SK-N-SH (cell line): Measurements from ENCODE around the gene TMEM25.

Experiments used
- CTCF ChIP-seq: fragments of 200-600 bp; sonication (generic); IDR thresholded peaks from 2 replicates; pipeline ENCODE4 v1.6.1; 2017; ENCODE audit warnings: antibody characterized with exemption, mild to moderate bottlenecking, moderate library complexity
- ELF1 ChIP-seq: IDR thresholded peaks from 2 replicates; pipeline ENCODE4 v1.4.0; 2012
- EP300 ChIP-seq, 2 experiments: IDR thresholded peaks; 2 replicates each; pipeline versions ENCODE4 v1.4.0 to v1.6.1; 2012; ENCODE audit warnings: borderline replicate concordance in 1 of 2, low read depth in 1 of 2, low read length in 1 of 2
- FOSL2 ChIP-seq: IDR thresholded peaks from 2 replicates; pipeline ENCODE4 v1.4.0; 2012; ENCODE audit warnings: low read depth, mild to moderate bottlenecking, moderate library complexity, borderline replicate concordance
- GABPA ChIP-seq: IDR thresholded peaks from 2 replicates; pipeline ENCODE4 v1.4.0; 2012; ENCODE audit warnings: low read depth, mild to moderate bottlenecking
- JUND ChIP-seq: IDR thresholded peaks from 2 replicates; pipeline ENCODE4 v1.4.0; 2012
- TAF1 ChIP-seq: IDR thresholded peaks from 2 replicates; pipeline ENCODE4 v1.6.1; 2012; ENCODE audit warnings: low read depth, mild to moderate bottlenecking, low read length, moderate library complexity, borderline replicate concordance
- USF1 ChIP-seq: IDR thresholded peaks from 2 replicates; pipeline ENCODE4 v1.4.0; 2012; ENCODE audit warnings: low read depth, borderline replicate concordance
- TF ChIP-seq, protein P1 (sequence below): fragments of 150-350 bp; IDR thresholded peaks from 2 replicates; pipeline ENCODE4 v1.6.1; 2017; ENCODE audit warnings: antibody characterized with exemption, low read length, low read depth, borderline replicate concordance
- TF ChIP-seq, protein P2 (sequence below): IDR thresholded peaks from 2 replicates; pipeline ENCODE4 v1.6.1; 2012; ENCODE audit warnings: mild to moderate bottlenecking, low read depth, low read length, moderate library complexity

- no peak for TF ChIP-seq CTCF
- TF ChIP-seq, protein P1, sequence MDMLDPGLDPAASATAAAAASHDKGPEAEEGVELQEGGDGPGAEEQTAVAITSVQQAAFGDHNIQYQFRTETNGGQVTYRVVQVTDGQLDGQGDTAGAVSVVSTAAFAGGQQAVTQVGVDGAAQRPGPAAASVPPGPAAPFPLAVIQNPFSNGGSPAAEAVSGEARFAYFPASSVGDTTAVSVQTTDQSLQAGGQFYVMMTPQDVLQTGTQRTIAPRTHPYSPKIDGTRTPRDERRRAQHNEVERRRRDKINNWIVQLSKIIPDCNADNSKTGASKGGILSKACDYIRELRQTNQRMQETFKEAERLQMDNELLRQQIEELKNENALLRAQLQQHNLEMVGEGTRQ: no peak
- no peak for TF ChIP-seq TAF1
- TF ChIP-seq FOSL2: no peak
- no peak for TF ChIP-seq JUND
- TF ChIP-seq USF1: no peak
- TF ChIP-seq, protein P2, sequence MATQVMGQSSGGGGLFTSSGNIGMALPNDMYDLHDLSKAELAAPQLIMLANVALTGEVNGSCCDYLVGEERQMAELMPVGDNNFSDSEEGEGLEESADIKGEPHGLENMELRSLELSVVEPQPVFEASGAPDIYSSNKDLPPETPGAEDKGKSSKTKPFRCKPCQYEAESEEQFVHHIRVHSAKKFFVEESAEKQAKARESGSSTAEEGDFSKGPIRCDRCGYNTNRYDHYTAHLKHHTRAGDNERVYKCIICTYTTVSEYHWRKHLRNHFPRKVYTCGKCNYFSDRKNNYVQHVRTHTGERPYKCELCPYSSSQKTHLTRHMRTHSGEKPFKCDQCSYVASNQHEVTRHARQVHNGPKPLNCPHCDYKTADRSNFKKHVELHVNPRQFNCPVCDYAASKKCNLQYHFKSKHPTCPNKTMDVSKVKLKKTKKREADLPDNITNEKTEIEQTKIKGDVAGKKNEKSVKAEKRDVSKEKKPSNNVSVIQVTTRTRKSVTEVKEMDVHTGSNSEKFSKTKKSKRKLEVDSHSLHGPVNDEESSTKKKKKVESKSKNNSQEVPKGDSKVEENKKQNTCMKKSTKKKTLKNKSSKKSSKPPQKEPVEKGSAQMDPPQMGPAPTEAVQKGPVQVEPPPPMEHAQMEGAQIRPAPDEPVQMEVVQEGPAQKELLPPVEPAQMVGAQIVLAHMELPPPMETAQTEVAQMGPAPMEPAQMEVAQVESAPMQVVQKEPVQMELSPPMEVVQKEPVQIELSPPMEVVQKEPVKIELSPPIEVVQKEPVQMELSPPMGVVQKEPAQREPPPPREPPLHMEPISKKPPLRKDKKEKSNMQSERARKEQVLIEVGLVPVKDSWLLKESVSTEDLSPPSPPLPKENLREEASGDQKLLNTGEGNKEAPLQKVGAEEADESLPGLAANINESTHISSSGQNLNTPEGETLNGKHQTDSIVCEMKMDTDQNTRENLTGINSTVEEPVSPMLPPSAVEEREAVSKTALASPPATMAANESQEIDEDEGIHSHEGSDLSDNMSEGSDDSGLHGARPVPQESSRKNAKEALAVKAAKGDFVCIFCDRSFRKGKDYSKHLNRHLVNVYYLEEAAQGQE: no peak
- no peak for TF ChIP-seq EP300 (IDR thresholded peaks at IDR 0.05; ENCODE audit: borderline replicate concordance in 1 of 2, low read depth in 1 of 2, low read length in 1 of 2)
- TF ChIP-seq GABPA: no peak
- TF ChIP-seq ELF1: no peak
These were observed 5.7 kb downstream of the TMEM25 start for GRCh38 chr11:118536726-118537125.
